Measurements from ENCODE around the gene SLC1A2. TPM values are rescaled to one million over a fixed set of nuclear protein-coding genes. Genes with fewer than 3 reads are reported as not detected.
A peak's percentile ranks its signal among the peaks of the same experiment; 100 is the strongest.

SLC1A2 gene
- not detected in 2 replicates for total RNA-seq (2014; rRNA removed; shearing (Covaris generic))
- 0.01 TPM in 1 of 2 replicates, not detected in the other for polyA plus RNA-seq (2015; cell fraction: cytosol; rRNA removed)
- polyA plus RNA-seq (2015; cell fraction: nucleus; rRNA removed): 0.05 TPM in 1 of 2 replicates, not detected in the other

GRCh38 chr11:35419184-35419829 is at the start of gene SLC1A2:
Gene SLC1A2, minus strand, starts transcription at chr11:35419558. Its CDS starts 592 bp downstream, at chr11:35418966.
- DNase-seq (ENCODE audit: low read depth): no peak

- no peak for DNase-seq (ENCODE audit: low read depth)
These were observed 46.7 kb upstream of the SLC1A2 start for GRCh38 chr11:35466058-35466457.

- DNase-seq (ENCODE audit: low read depth): peak; percentile 44
These were observed 45.0 kb upstream of the SLC1A2 start for GRCh38 chr11:35464308-35464707.

- no peak for DNase-seq (ENCODE audit: low read depth)
These were observed 44.0 kb upstream of the SLC1A2 start for GRCh38 chr11:35463331-35463751.

GRCh38 chr11:35461917-35462538 is 42.7 kb upstream of the SLC1A2 start:
- DNase-seq (ENCODE audit: low read depth): no peak

- no peak for DNase-seq (ENCODE audit: low read depth)
These were observed 40.1 kb upstream of the SLC1A2 start for GRCh38 chr11:35459489-35459888.

GRCh38 chr11:35458846-35459245 is 39.5 kb upstream of the SLC1A2 start:
- no peak for DNase-seq (ENCODE audit: low read depth)

GRCh38 chr11:35454362-35454761 is 35.0 kb upstream of the SLC1A2 start:
- DNase-seq (ENCODE audit: low read depth): no peak

GRCh38 chr11:35436581-35437250 is 17.4 kb upstream of the SLC1A2 start:
- DNase-seq (ENCODE audit: low read depth): no peak

GRCh38 chr11:35433588-35433987 is 14.2 kb upstream of the SLC1A2 start:
- DNase-seq (ENCODE audit: low read depth): no peak

GRCh38 chr11:35432464-35432863 is 13.1 kb upstream of the SLC1A2 start:
- DNase-seq (ENCODE audit: low read depth): no peak

GRCh38 chr11:35427071-35427470 is 7.7 kb upstream of the SLC1A2 start:
- DNase-seq (ENCODE audit: low read depth): no peak

- no peak for DNase-seq (ENCODE audit: low read depth)
These were observed 7.0 kb upstream of the SLC1A2 start for GRCh38 chr11:35426351-35426750.

GRCh38 chr11:35425603-35426212 is 6.3 kb upstream of the SLC1A2 start:
- no peak for DNase-seq (ENCODE audit: low read depth)

- DNase-seq (ENCODE audit: low read depth): no peak
These were observed 5.0 kb upstream of the SLC1A2 start for GRCh38 chr11:35424157-35424940.

- DNase-seq (ENCODE audit: low read depth): no peak
These were observed 1.0 kb upstream of the SLC1A2 start for GRCh38 chr11:35420371-35420770.

GRCh38 chr11:35419830-35420333 is 524 bp upstream of the SLC1A2 start:
- DNase-seq (ENCODE audit: low read depth): no peak

GRCh38 chr11:35418282-35419183 is 825 bp downstream of the SLC1A2 start:
- no peak for DNase-seq (ENCODE audit: low read depth)

- no peak for DNase-seq (ENCODE audit: low read depth)
These were observed 3.9 kb downstream of the SLC1A2 start for GRCh38 chr11:35415487-35415886.

- no peak for DNase-seq (ENCODE audit: low read depth)
These were observed 4.6 kb downstream of the SLC1A2 start for GRCh38 chr11:35414776-35415175.
